HEK293 (cell line): ENCODE results near the gene ZSCAN10.

Experiments
- BCL11B ChIP-seq: fragments of 450-650 bp; formaldehyde crosslinking; IDR thresholded peaks from 2 replicates; pipeline ENCODE4 v1.5.1; 2016; ENCODE audit warnings: low read depth, missing biosample characterization, missing genetic modification characterization
- HOXA7 ChIP-seq: sonication (generic); formaldehyde crosslinking; IDR thresholded peaks from 2 replicates; pipeline ENCODE4 v1.8.1; 2022; ENCODE audit warnings: missing genetic modification reagents, borderline replicate concordance
- KLF10 ChIP-seq: fragments of 450-650 bp; IDR thresholded peaks from 2 replicates; pipeline ENCODE4 v1.5.1; 2018; ENCODE audit warnings: missing biosample characterization, mild to moderate bottlenecking, missing genetic modification characterization
- KLF17 ChIP-seq: fragments of 450-650 bp; formaldehyde crosslinking; IDR thresholded peaks from 2 replicates; pipeline ENCODE4 v1.5.1; 2016; ENCODE audit warnings: missing biosample characterization, missing genetic modification characterization
- RBAK ChIP-seq: fragments of 450-650 bp; formaldehyde crosslinking; IDR thresholded peaks from 2 replicates; pipeline ENCODE4 v1.5.1; 2016; ENCODE audit warnings: missing biosample characterization, missing genetic modification characterization
- SCRT2 ChIP-seq: fragments of 450-650 bp; formaldehyde crosslinking; IDR thresholded peaks from 2 replicates; pipeline ENCODE4 v1.5.1; 2016; ENCODE audit warnings: missing biosample characterization, missing genetic modification characterization
- SP3 ChIP-seq: fragments of 450-650 bp; formaldehyde crosslinking; IDR thresholded peaks from 2 replicates; pipeline ENCODE4 v1.5.1; 2016; ENCODE audit warnings: missing biosample characterization, missing genetic modification characterization
- TRIM28 ChIP-seq: IDR thresholded peaks from 2 replicates; pipeline ENCODE4 v1.6.1; 2011; ENCODE audit warnings: low read length, control low read depth, borderline replicate concordance
- YY2 ChIP-seq: fragments of 450-650 bp; formaldehyde crosslinking; IDR thresholded peaks from 2 replicates; pipeline ENCODE4 v1.5.1; 2016; ENCODE audit warnings: missing biosample characterization, missing genetic modification characterization
- ZBTB10 ChIP-seq: fragments of 450-650 bp; formaldehyde crosslinking; IDR thresholded peaks from 2 replicates; pipeline ENCODE4 v1.5.1; 2016; ENCODE audit warnings: missing biosample characterization, missing genetic modification characterization
- ZBTB17 ChIP-seq: fragments of 450-650 bp; formaldehyde crosslinking; IDR thresholded peaks from 2 replicates; pipeline ENCODE4 v1.5.1; 2016; ENCODE audit warnings: missing biosample characterization, missing genetic modification characterization
- ZNF140 ChIP-seq: fragments of 450-650 bp; formaldehyde crosslinking; IDR thresholded peaks from 2 replicates; pipeline ENCODE4 v1.5.1; 2016; ENCODE audit warnings: missing biosample characterization, missing genetic modification characterization
- ZNF24 ChIP-seq: fragments of 450-650 bp; formaldehyde crosslinking; IDR thresholded peaks from 2 replicates; pipeline ENCODE4 v1.5.1; 2016; ENCODE audit warnings: missing biosample characterization, missing genetic modification characterization
- ZNF248 ChIP-seq: fragments of 450-650 bp; formaldehyde crosslinking; IDR thresholded peaks from 2 replicates; pipeline ENCODE4 v1.5.1; 2017; ENCODE audit warnings: missing biosample characterization, missing genetic modification characterization
- ZNF274 ChIP-seq, 2 experiments: fragments of 200-500 bp in 1 of 2; fragments of 450-650 bp in 1 of 2; sonication (Bioruptor generic) in 1 of 2; formaldehyde crosslinking in 1 of 2; IDR thresholded peaks; 2 replicates each; pipeline versions ENCODE4 v1.5.1 to v1.6.1; 2014 to 2016; ENCODE audit warnings: borderline replicate concordance in 1 of 2, inconsistent platforms in 1 of 2, low read length in 1 of 2, missing biosample characterization in 1 of 2, missing genetic modification characterization in 1 of 2
- ZNF341 ChIP-seq: fragments of 450-650 bp; formaldehyde crosslinking; IDR thresholded peaks from 2 replicates; pipeline ENCODE4; 2016; ENCODE audit warnings: low read depth, missing biosample characterization, missing genetic modification characterization
- ZNF354C ChIP-seq: fragments of 450-650 bp; formaldehyde crosslinking; IDR thresholded peaks from 2 replicates; pipeline ENCODE4 v1.5.1; 2016; ENCODE audit warnings: missing biosample characterization, missing genetic modification characterization, low read depth, borderline replicate concordance
- ZNF366 ChIP-seq: fragments of 450-650 bp; formaldehyde crosslinking; conservative IDR thresholded peaks from 2 replicates; pipeline ENCODE4 v1.5.1; 2016; ENCODE audit warnings: missing biosample characterization, missing genetic modification characterization
- ZNF433 ChIP-seq: fragments of 450-650 bp; formaldehyde crosslinking; IDR thresholded peaks from 2 replicates; pipeline ENCODE4 v1.5.1; 2016; ENCODE audit warnings: missing biosample characterization, missing genetic modification characterization, low read depth
- ZNF488 ChIP-seq: fragments of 450-650 bp; formaldehyde crosslinking; IDR thresholded peaks from 2 replicates; pipeline ENCODE4 v1.5.1; 2016; ENCODE audit warnings: missing biosample characterization, missing genetic modification characterization
- ZNF530 ChIP-seq: fragments of 450-650 bp; formaldehyde crosslinking; IDR thresholded peaks from 2 replicates; pipeline ENCODE4 v1.5.1; 2016; ENCODE audit warnings: low read depth, missing biosample characterization, missing genetic modification characterization
- ZNF548 ChIP-seq: fragments of 450-650 bp; formaldehyde crosslinking; IDR thresholded peaks from 2 replicates; pipeline ENCODE4 v1.5.1; 2016; ENCODE audit warnings: missing biosample characterization, missing genetic modification characterization
- ZNF571 ChIP-seq: fragments of 450-650 bp; formaldehyde crosslinking; IDR thresholded peaks from 2 replicates; pipeline ENCODE4 v1.5.0; 2017; ENCODE audit warnings: missing biosample characterization, missing genetic modification characterization
- ZNF610 ChIP-seq: fragments of 450-650 bp; formaldehyde crosslinking; IDR thresholded peaks from 2 replicates; pipeline ENCODE4 v1.5.1; 2016; ENCODE audit warnings: missing biosample characterization, missing genetic modification characterization, borderline replicate concordance
- ZNF621 ChIP-seq: fragments of 450-650 bp; formaldehyde crosslinking; IDR thresholded peaks from 2 replicates; pipeline ENCODE4 v1.5.1; 2017; ENCODE audit warnings: missing biosample characterization, missing genetic modification characterization
- ZNF677 ChIP-seq: fragments of 450-650 bp; IDR thresholded peaks from 2 replicates; pipeline ENCODE4 v1.5.0; 2018; ENCODE audit warnings: missing biosample characterization, mild to moderate bottlenecking, missing genetic modification characterization, moderate library complexity
- ZNF843 ChIP-seq: fragments of 450-650 bp; formaldehyde crosslinking; IDR thresholded peaks from 2 replicates; pipeline ENCODE4 v1.5.1; 2016; ENCODE audit warnings: missing biosample characterization, missing genetic modification characterization
- ZSCAN30 ChIP-seq: fragments of 450-650 bp; IDR thresholded peaks from 2 replicates; pipeline ENCODE4 v1.5.1; 2018; ENCODE audit warnings: missing biosample characterization, mild to moderate bottlenecking, missing genetic modification characterization, moderate library complexity
- ZSCAN4 ChIP-seq: fragments of 450-650 bp; formaldehyde crosslinking; IDR thresholded peaks from 2 replicates; pipeline ENCODE4 v1.5.1; 2017; ENCODE audit warnings: missing biosample characterization, missing genetic modification characterization
- ZSCAN5A ChIP-seq: fragments of 450-650 bp; formaldehyde crosslinking; IDR thresholded peaks from 2 replicates; pipeline ENCODE4 v1.5.1; 2016; ENCODE audit warnings: missing biosample characterization, missing genetic modification characterization

The ZSCAN10 gene

GRCh38 chr16:3101018-3101840, 2.1 kb upstream of the ZSCAN10 start (continued):
- TF ChIP-seq ZNF621 (no peak), ZNF433 (tag by site-specific recombination) (no peak), ZNF610 (tag by site-specific recombination) (no peak), KLF17 (tag by site-specific recombination) (no peak), SP3 (tag by site-specific recombination) (no peak), SCRT2 (tag by site-specific recombination) (no peak), ZBTB17 (tag by site-specific recombination) (0 out of 2 replicates have a peak, but pooled peaks have one; percentile 12), ZNF140 (tag by site-specific recombination) (no peak), ZNF366 (no peak), ZNF24 (no peak), YY2 (tag by site-specific recombination) (no peak), ZNF274 (IDR thresholded peaks at IDR 0.05; ENCODE audit: low read length) (no peak), ZNF274 (tag by site-specific recombination; IDR thresholded peaks at IDR 0.05; ENCODE audit: borderline replicate concordance) (no peak), BCL11B (peak; percentile 68; the same call in 1 of the 2 replicates), ZNF571 (tag by site-specific recombination) (no peak), ZSCAN30 (tag by site-specific recombination) (0 out of 2 replicates have a peak, but pooled peaks have one; percentile 19), RBAK (tag by site-specific recombination) (no peak), ZNF530 (tag by site-specific recombination) (no peak), ZNF248 (tag by site-specific recombination) (no peak), ZBTB10 (tag by site-specific recombination) (no peak), KLF10 (tag by site-specific recombination) (no peak), TRIM28 (0 out of 2 replicates have a peak, but pooled peaks have one; percentile 20), ZSCAN5A (tag by site-specific recombination) (no peak), HOXA7 (CRISPR knock-in tag) (no peak), ZNF488 (tag by site-specific recombination) (no peak), ZNF548 (tag by site-specific recombination) (no peak), ZNF341 (tag by site-specific recombination) (peak; percentile 69), ZSCAN4 (peak; percentile 56; the same call in 1 of the 2 replicates), ZNF843 (no peak), ZNF354C (no peak), ZNF677 (tag by site-specific recombination) (no peak)
